Liver (tissue), 9 donors: Measurements from ENCODE around the gene MYOD1. TPM values are rescaled to one million over a fixed set of nuclear protein-coding genes. Genes with fewer than 3 reads are reported as not detected.

Source experiments
- DNase-seq: peaks from one replicate; pipeline ENCODE4 v3.0.0-alpha.2; 2017; ENCODE audit warnings: low spot score
- H3K27ac ChIP-seq, 2 donors: one replicate each; pipeline ENCODE4 v1.7.0; 2013; ENCODE audit warnings: inconsistent platforms in 2 of 2, low read length in 2 of 2, control low read depth in 1 of 2, low read depth in 1 of 2, mild to moderate bottlenecking in 1 of 2
- H3K27me3 ChIP-seq, 4 donors: one replicate each; pipeline versions ENCODE4 v1.6.1 to v1.7.0; 2013; ENCODE audit warnings: low read length in 3 of 4, inconsistent platforms in 1 of 4, mild to moderate bottlenecking in 1 of 4, moderate library complexity in 1 of 4; ENCODE audit not compliant: control insufficient read depth in 4 of 4, insufficient read depth in 4 of 4
- H3K36me3 ChIP-seq, 4 donors: one replicate each; pipeline versions ENCODE4 v1.6.1 to v1.7.0; 2013; ENCODE audit warnings: low read length in 3 of 4, mild to moderate bottlenecking in 3 of 4, low read depth in 1 of 4, moderate library complexity in 1 of 4; ENCODE audit not compliant: control insufficient read depth in 4 of 4, insufficient read depth in 3 of 4
- H3K4me1 ChIP-seq, 4 donors: one replicate each; pipeline versions ENCODE4 v1.6.1 to v1.7.0; 2013; ENCODE audit warnings: low read length in 3 of 4, mild to moderate bottlenecking in 3 of 4, moderate library complexity in 1 of 4; ENCODE audit not compliant: control insufficient read depth in 4 of 4, insufficient read depth in 4 of 4
- H3K4me3 ChIP-seq, 3 donors: one replicate each; pipeline versions ENCODE4 v1.6.1 to v1.7.0; 2013; ENCODE audit warnings: low read length in 3 of 3, control low read depth in 1 of 3, low read depth in 1 of 3, mild to moderate bottlenecking in 1 of 3
- H3K9ac ChIP-seq, 2 donors: one replicate each; pipeline ENCODE4 v1.7.0; 2013; ENCODE audit warnings: low read length in 2 of 2, mild to moderate bottlenecking in 2 of 2, moderate library complexity in 2 of 2, control low read depth in 1 of 2, low read depth in 1 of 2
- H3K9me3 ChIP-seq, 4 donors: one replicate each; pipeline versions ENCODE4 v1.6.1 to v1.7.0; 2013; ENCODE audit warnings: low read length in 3 of 4; ENCODE audit not compliant: control insufficient read depth in 4 of 4
- ATF3 ChIP-seq: IDR thresholded peaks from 2 replicates; pipeline ENCODE4 v1.6.1; 2016; ENCODE audit warnings: antibody characterized with exemption
- CTCF ChIP-seq: fragments of 150-350 bp; IDR thresholded peaks from 2 replicates; pipeline ENCODE4 v1.5.1; 2017; ENCODE audit warnings: improper control_type of control experiment, low read depth, low read length; ENCODE audit not compliant: missing input control
- EGR1 ChIP-seq, 2 donors: IDR thresholded peaks; 2 replicates each; pipeline ENCODE4 v1.6.1; 2016 to 2018; ENCODE audit warnings: antibody characterized with exemption in 2 of 2, low read depth in 2 of 2
- FOXA1 ChIP-seq: IDR thresholded peaks from 2 replicates; pipeline ENCODE4 v1.6.1; 2016; ENCODE audit warnings: antibody characterized with exemption
- FOXA2 ChIP-seq: IDR thresholded peaks from 2 replicates; pipeline ENCODE4 v1.6.1; 2016; ENCODE audit warnings: antibody characterized with exemption
- GABPA ChIP-seq, 2 donors: IDR thresholded peaks in 1 of 2; conservative IDR thresholded peaks in 1 of 2; 2 replicates each; pipeline ENCODE4 v1.6.1; 2016; ENCODE audit warnings: antibody characterized with exemption in 2 of 2, mild to moderate bottlenecking in 1 of 2, moderate library complexity in 1 of 2
- HNF4A ChIP-seq, 2 donors: conservative IDR thresholded peaks; 2 replicates each; pipeline ENCODE4 v1.6.1; 2016; ENCODE audit warnings: antibody characterized with exemption in 2 of 2, mild to moderate bottlenecking in 2 of 2
- HNF4G ChIP-seq: IDR thresholded peaks from 2 replicates; pipeline ENCODE4 v1.6.1; 2016; ENCODE audit warnings: antibody characterized with exemption
- JUND ChIP-seq, 2 donors: IDR thresholded peaks; 2 replicates each; pipeline ENCODE4 v1.6.1; 2016; ENCODE audit warnings: antibody characterized with exemption in 2 of 2
- MAX ChIP-seq: IDR thresholded peaks from 2 replicates; pipeline ENCODE4 v1.6.1; 2016; ENCODE audit warnings: antibody characterized with exemption
- NR2F2 ChIP-seq: IDR thresholded peaks from 2 replicates; pipeline ENCODE4 v1.6.1; 2016; ENCODE audit warnings: antibody characterized with exemption
- RAD21 ChIP-seq, 2 donors: IDR thresholded peaks; 2 replicates each; pipeline ENCODE4 v1.6.1; 2016; ENCODE audit warnings: antibody characterized with exemption in 2 of 2, mild to moderate bottlenecking in 2 of 2
- REST ChIP-seq: IDR thresholded peaks from 2 replicates; pipeline ENCODE4 v1.6.1; 2016; ENCODE audit warnings: antibody characterized with exemption, mild to moderate bottlenecking
- RXRA ChIP-seq, 2 donors: IDR thresholded peaks; 2 replicates each; pipeline ENCODE4 v1.6.1; 2017 to 2018; ENCODE audit warnings: antibody characterized with exemption in 2 of 2, mild to moderate bottlenecking in 1 of 2
- SP1 ChIP-seq: IDR thresholded peaks from 2 replicates; pipeline ENCODE4 v1.6.1; 2018; ENCODE audit warnings: antibody characterized with exemption, mild to moderate bottlenecking
- TAF1 ChIP-seq: conservative IDR thresholded peaks from 2 replicates; pipeline ENCODE4 v1.6.1; 2016; ENCODE audit warnings: antibody characterized with exemption, mild to moderate bottlenecking
- YY1 ChIP-seq: IDR thresholded peaks from 2 replicates; pipeline ENCODE4 v1.6.1; 2016; ENCODE audit warnings: antibody characterized with exemption, mild to moderate bottlenecking
- ZBTB33 ChIP-seq: IDR thresholded peaks from 2 replicates; pipeline ENCODE4 v1.6.1; 2016; ENCODE audit warnings: antibody characterized with exemption
- WGBS: extraction: QIAGEN DNeasy Blood & Tissue Kit; methylation state at CpG from one replicate; pipeline ENCODE4 v1.1.7; 2013; 5-methylcytosine and 5-hydroxymethylcytosine counted together
- polyA plus RNA-seq, 2 donors: library from polyadenylated mRNA; stranded (reverse) in 1 of 2; unstranded in 1 of 2; fragments of 200-250 nt in 1 of 2; fragments of >200 nt in 1 of 2; fragmentation: Nextera tagmentation in 1 of 2; extraction: Ambion mirVana in 1 of 2; gene quantifications; one replicate each; pipeline versions ENCODE4 v1.2.1 to v1.2.3, GENCODE V29; 2013 to 2015
- total RNA-seq, 2 donors: library from RNA; depleted of rRNA; stranded (reverse); fragments of >200 nt; gene quantifications; one replicate each; pipeline ENCODE4 v1.2.3, GENCODE V29; 2014
- donor health status: healthy.
- donor health status: healthy.
- donor health status: healthy.
- donor health status: healthy.
- donor health status: healthy.

Gene MYOD1
- total and polyA plus RNA-seq, 4 donors, result not detected

GRCh38 chr11:17711836-17712235 is 7.5 kb upstream of the MYOD1 start:
- Histone ChIP-seq H3K9me3 (no peaks in the 10 kb centered on the region), H3K4me3 (no peak overlapping the region), H3K36me3 (no peaks in the 10 kb centered on the region), H3K27me3 (peaks cover 0 to 18% (median 2%) of the 10 kb centered on the region in 4 donors), H3K9ac (no peak overlapping the region), H3K27ac (no peak overlapping the region), H3K4me1 (no peaks in the 10 kb centered on the region)
- no peak for DNase-seq
- 22% methylated on average over 4 of the region's 4 CpGs for WGBS
- TF ChIP-seq YY1 (no peak), MAX (no peak), HNF4G (no peak), RXRA (IDR thresholded peaks at IDR 0.05) (no peak), SP1 (no peak), REST (no peak), CTCF (no peak), RAD21 (IDR thresholded peaks at IDR 0.05) (no peak), EGR1 (IDR thresholded peaks at IDR 0.05; ENCODE audit: low read depth in 2 of 2) (no peak), FOXA1 (no peak), FOXA2 (no peak), ATF3 (no peak), JUND (IDR thresholded peaks at IDR 0.05) (no peak), GABPA (IDR thresholded peaks at IDR 0.05 in 1 of 2, conservative IDR thresholded peaks at IDR 0.05 in 1 of 2) (no peak), TAF1 (no peak), HNF4A (conservative IDR thresholded peaks at IDR 0.05) (no peak), NR2F2 (no peak), ZBTB33 (no peak)
